HG02840 (cell line): Measurements from ENCODE around the gene SESN3.
"Not testable (repeated sequence)": the region's sequence is repeated elsewhere in the genome, so short reads cannot be mapped to it uniquely, and the experiment has no call there.

Source experiments
- ATAC-seq: cut with Tn5 transposase; IDR thresholded peaks from one replicate; pipeline ENCODE4 v1.9.1; 2021; ENCODE audit warnings: mild to moderate bottlenecking, moderate library complexity, moderate number of reproducible peaks; ENCODE audit not compliant: unreplicated experiment, low FRiP score

SESN3 gene

DNA sequence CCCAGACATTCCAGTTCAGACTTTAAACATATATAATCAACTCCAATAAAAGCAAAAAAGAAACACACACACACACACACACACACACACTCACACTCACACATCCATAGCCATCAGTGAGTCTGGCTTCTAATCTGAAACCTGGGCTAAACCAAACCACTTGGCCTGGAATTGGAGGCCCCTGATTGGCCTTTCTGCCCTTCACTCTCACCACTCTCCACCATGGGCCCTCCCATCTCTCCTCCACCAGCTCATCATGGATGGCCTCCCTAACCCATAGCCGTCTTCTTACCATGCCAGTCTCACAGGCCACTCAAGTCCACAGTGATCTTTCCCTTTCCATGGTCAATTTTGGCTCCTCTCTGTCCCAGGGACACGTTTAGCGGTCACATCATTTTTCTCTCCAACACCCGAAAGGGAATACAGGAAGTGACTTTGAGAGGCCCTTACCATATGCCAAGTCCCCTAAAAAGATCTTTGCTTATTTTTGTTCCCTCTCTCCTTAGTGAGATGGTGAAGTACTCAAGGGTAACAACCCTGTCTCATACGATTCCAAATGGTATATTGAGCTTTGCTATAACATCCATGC is 74.8 kb downstream of the SESN3 start:
- ATAC-seq: no peak

DNA sequence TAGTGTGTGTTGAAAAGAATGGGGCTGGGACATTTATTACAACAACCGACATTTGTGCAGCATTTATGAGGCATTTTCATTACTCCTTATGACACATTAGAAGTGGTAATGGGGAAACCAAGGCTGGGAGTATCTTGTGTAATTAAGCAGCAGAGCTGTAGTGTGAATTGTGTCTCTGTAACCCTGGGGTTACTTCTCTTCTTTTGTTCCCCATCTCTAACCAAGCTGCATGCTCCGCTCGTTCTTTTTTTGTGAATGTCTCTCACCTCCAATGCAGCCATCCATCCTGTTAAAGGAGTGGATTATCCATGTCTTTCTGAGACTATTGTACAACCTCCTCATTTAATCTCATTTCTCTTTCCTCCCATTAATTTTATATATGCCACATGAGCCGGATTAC is 75.6 kb downstream of the SESN3 start:
- no peak for ATAC-seq

DNA sequence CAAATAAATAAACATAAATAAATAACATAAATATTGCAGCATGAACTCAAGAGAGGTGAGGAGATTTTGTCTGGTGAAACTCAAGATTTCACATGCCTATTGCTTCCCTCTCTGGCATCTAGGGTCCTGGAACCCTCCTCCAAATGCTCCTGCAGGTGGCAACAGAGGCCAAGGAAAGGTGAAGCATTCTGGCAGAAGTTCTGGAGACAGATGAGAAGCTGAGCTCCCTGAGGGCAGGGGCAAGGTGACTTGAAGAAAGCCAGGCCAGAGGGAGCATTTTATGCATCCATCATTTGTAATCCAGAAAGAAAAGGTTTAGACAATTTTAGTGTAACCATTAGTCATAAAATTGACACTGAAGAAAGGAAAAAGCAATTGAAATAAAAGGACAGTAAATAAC is 76.5 kb downstream of the SESN3 start:
- ATAC-seq: no peak

GRCh38 chr11:95153857-95154246 is 77.2 kb downstream of the SESN3 start:
- ATAC-seq: no peak

- no peak for ATAC-seq
Observed at GRCh38 chr11:95152876-95153856, 77.8 kb downstream of the SESN3 start.

- peak; percentile 82 for ATAC-seq
Observed at GRCh38 chr11:95150956-95151684, 79.9 kb downstream of the SESN3 start.

DNA sequence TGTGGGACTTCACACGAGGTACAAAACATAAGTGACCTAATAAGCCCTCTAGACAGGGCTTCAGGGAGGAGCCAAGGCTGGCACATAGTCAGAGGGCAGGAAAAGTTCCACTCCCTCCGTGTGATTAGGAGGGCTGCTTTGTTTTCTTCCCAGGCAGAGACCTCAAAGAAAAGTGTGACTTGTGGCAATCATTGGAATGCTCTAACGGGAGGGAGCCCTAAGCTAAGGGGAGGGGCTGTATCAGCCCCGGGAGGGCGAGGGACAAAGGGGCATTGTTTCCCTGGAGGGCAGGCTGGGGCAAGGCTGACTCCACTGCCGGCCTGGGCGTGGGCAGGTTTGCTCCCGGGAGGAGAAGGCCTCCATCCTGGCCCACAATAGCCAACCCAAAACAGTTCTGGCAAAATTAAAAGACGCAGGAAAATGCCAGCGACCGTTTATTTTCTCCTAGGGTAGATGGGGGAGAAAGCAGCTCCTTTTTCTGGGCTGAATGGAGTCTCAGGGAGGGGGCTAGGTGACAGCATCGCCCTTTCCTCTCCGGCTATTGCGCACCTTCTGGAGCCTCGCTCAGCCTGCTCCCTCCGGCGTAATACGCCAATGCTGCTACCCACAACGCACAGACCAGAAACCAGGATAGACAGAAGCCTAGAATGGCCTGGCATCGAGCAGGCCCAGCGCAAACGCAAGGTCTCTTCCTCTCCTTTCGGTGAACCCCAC is 81.2 kb downstream of the SESN3 start:
- no peak for ATAC-seq

- ATAC-seq: no peak
Observed at GRCh38 chr11:95148938-95149337, 82.1 kb downstream of the SESN3 start.

DNA sequence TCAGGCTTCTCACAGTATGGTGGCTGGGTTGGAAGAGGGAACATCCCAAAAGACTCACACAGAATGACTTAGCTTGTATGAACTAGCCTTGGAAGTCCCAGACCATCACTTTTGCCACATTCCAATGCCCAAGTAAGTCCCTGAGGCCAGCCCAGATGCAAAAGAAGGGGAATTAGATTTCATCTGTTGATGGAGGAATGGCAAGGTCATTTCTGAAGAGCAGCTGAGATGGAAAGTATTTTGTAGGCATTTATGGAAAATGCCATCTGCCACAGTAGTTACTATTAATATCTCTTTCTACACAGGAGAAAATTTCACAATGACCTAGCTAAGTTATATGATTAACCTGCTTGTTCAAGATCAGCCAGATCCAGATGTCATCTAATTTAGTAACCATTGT is 82.6 kb downstream of the SESN3 start:
- ATAC-seq: no peak

DNA sequence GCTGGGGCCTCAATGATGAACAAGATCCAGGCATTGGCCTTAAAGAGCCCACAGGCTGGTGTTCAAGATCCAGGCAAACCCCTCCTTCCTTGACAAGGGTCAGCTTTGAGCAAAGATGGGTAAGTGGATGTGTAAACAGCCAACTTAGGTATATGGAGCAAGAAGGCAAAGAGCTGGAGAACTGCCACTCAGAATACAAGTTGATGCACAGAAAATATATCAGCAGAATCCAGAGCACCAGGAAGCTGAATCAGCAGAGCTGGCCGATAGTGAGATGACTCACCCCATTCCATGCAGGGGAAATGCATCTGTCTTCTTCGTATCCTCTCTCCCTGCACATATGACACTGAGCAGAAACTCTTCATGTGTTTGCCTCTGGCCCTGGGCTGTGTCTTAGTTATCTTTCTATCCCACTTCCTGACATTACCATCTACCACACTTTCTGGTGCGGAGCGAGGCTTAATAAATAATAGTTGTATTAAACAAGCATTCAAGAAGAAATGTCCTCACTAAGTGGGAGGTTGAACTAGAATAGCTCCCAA is 83.6 kb downstream of the SESN3 start:
- ATAC-seq: no peak

DNA sequence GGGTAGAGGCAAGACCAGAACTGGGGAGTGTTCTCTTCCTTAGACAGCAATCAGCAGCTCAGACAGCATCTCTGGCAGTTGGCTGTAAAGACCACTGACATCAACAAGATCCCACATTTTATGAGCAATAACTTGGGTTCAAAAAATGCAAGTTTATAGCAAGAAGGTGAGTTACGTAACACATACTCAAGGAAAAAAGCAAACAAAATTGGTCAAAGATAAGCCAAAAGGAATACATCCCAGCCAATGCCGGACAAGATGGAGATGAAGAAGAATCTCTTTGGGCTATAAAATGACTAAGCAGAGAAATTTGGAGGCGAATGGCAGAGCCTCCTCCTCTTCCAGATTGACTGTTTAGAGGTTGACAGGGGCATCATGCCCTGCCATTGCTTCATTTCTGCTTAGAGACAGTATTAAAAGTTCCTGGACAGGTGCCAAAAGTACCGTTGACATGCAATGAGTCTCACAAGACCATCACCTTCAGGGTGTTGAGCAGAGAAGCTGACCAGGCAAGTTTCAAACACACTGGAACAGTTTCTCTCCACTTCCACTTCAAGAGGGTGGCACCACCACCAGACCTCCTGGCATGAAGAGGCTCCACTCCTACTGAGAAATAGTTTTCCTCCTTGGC is 85.5 kb downstream of the SESN3 start:
- no peak for ATAC-seq

DNA sequence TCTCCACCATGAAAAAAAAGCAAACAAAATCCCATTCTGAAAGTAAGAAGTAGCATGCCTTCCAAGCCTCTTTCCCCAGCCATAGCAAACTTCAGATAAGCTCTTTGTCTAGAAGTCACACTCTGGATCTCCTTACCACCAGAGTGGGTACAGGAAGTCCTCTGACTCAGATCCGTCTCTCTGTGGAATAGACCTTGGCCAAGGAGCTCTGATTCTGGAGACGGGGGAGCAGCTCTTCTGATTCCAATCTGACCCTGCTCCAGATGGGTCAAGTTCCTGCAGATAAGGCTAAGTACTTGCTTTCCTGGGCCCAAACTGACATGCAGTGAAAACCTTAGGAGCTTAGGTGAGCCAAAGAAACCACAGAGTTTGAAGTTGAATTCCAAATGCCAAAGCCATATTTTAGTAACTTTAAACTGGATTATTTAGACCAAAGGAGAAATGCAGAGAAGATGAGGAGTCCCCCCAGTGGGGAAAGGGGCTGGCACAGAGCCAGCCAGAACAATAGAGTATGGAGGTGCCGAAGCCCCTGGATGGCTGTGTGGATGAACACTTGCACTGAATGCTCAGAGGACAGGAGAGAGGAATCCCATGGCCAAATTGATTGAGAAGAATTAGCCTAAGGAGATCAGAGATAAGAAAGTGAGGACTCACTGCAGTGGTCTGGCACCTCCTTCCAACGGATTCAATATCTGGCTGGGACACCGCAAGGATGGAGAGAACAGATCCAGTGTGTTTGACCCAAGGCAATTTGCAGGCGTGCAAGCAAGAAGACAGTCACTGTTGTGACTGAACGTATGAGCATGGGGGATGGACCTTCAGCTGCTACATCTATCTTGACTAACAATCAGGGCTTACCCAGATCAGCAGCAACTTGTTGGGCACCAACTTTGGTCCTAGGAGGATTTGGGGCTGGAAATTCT is 86.4 kb downstream of the SESN3 start:
- no peak for ATAC-seq

DNA sequence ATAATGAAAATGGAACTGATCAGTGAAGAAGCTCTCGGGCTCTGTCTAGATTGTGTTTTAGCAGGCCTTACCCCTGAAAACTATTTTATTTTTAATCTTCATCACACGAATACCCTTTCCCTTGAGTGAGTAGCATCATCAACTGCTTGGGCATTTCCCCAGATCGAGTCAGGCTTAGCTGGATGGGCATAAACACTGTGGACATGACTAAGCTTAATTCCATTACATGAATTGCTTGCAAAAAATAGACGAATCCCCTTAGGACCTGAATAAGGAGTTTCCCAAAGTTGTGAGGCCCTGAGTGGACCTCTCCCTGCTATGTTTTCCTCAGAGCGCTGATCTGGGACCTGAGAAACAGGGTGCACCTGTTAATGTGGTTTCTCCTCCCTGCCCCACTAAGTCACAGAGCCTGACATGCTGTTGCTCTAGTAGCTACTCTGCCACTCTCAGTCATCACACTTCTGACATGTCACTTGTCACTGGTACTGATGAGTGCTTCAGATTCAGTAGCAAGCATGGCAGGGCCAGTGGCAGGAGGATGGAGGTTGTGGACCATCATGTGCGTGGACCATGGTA is 87.8 kb downstream of the SESN3 start:
- ATAC-seq: no peak

DNA sequence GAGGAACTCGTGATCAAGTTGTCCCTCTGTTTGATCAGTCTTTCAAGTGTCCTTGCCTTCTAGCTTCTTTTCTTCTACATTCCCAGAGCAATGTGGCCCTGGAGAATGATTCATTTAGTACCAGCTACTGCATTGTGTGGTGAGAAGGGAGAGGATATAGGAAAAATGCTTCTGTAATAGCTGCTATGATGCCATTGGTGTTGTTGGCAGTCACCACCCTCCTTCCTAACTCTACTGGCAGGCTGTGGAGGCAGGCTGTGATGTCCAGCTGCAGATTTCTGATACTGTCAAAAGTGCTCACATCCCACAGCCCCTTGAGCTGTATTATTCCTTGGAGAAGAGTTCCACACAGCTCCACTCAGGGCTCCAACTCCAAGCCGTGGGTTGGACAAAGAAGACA is 88.6 kb downstream of the SESN3 start:
- no peak for ATAC-seq

DNA sequence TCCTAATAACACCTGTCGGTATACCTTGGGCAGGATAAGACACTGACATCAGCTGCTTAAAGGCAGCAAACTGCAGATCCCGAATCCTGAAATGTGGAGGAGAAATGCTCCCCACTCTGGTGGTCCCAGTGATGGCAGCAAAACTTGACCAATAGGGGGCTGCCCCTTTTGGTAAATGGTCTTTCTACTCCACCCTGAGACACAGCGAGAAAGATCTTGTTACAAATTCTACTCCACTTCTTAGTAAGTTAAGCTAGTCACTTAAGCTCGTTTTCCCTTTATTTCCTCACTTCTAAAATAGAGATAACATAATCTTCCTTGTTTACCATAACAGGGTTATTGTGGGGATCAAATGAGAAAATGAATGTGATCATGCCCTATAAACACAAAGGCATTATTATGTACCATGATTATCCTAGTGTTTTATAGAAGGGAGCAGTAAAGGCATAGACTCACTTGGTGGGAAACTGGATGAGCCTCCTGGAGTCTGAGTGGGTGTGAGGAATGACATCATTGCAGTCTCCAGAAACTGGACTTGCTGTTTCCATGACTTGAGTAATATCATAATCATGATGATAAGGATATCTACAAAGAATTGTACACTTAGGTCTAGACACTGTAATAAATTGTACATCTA is 90.5 kb downstream of the SESN3 start:
- no peak for ATAC-seq

GRCh38 chr11:95138448-95138847 is 92.6 kb downstream of the SESN3 start:
- ATAC-seq: peak; percentile 80

- no peak for ATAC-seq
Observed at GRCh38 chr11:95137299-95137698, 93.7 kb downstream of the SESN3 start.

DNA sequence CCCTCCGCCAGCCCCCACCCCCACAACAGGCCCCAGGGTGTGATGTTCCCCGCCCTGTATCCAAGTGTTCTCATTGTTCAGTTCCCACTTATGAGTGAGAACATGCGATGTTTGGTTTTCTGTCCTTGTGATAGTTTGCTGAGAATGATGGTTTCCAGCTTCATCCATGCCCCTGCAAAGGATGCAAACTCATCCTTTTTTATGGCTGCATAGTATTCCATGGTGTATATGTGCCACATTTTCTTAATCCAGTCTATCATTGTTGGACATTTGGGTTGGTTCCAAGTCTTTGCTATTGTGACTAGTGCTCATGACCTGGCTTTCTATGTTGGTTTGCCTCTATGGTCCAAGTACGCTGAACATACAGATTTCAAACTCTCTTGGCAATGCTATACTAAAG is 94.3 kb downstream of the SESN3 start:
- ATAC-seq: not testable (repeated sequence)
